ENCODE results near the gene DNAAF1.

Gene DNAAF1

DNA sequence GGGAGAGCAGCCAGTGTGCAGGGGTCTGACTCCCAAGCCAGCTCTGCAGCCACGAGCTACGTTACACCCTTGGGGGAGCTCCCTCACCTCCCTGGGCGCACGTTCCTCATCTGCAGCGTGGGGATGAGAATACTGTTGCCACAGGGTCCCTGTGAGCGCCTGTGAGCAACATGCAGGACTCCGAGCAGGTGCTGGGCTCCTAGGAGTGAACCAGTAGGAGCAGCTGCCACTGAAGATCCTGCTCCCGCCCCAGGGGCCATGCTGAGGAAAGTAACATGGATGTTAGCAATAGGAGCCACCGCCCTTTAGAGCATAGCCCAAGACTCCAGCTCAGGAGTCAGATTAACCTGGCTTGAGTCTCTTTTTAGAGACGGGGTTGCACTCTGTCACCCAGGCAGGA, 15.9 kb downstream of the DNAAF1 start:
- no peak for DNase-seq

DNA sequence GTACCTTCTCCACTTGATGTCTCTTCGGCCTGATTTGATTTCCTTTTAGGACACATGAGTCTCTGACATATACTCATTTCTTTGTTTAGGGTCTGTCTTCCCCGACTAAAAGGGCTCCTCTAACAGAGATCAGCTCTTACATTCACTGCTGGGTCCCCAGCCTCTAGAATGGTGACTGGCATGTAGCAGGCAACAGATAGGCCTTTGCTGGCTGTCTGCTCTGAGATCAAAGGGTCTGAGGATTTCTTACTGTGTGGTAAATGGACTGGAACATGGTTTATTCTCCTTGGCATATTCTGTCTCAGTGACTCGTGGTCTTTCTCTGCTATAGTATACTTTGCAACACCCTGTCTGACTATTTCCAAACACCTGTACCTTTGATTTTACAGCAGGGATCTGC, 16.7 kb downstream of the DNAAF1 start:
- DNase-seq: no peak

DNA sequence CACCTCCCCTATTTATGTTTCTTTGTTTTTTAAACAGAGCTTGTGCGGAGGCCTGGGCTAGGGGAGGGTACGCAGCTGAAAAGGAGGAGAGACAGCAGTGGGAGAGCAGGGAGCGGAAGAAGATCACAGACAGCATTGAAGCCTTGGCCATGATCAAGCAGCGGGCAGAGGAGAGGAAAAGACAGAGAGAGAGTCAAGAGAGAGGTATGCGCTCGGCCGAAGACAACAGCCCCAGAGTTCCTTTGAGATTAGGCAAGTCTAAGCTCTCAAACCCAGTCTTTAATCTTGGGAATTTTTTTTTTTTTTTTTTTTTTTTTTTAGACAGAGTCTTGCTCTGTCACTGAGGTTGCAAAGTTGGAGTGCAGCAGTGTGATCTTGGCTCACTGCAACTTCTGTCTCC, 20.6 kb downstream of the DNAAF1 start:
- DNase-seq: no peak

DNA sequence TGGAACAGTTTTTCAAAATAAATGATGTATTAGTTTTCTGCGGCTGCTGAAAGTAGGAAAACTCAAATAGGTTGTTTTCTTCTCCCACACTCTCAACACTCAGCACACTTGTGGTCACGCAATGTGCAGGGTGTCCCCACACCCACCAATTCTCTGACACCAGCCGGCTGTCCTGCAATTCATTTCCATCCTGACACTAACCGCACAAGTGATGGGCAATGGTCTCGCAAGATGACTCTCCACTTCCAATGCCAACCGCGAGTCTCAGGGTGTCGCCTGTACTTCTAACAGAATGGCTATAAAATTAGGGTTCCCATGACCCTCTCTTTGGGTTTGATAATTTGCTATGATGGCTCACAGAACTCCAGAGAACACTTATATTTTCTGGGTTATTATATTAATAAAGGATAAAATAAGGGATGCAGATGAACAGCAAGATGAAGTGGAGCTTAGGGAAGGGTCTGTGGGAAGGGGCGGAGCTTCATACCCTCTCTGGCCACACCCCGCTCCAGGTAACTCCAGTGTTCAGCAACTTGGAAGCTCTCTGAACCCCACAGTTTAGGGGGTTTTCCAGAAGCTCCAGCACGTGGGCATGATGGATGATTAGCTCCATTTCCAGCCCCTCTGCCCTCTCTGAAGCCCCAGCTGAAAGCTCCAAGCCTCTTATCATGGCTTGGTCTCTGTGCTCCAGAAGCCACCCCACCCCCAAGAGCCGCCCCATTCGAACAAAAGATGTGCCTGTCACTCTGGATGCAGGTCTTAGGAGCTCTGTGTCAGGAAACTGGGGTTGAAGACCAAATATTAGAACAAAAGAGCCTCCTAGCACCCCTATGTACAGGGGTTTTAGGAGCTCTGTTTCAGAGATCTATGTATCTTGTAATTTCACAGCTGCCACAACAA, 21.9 kb downstream of the DNAAF1 start:
- DNase-seq: no peak

DNA sequence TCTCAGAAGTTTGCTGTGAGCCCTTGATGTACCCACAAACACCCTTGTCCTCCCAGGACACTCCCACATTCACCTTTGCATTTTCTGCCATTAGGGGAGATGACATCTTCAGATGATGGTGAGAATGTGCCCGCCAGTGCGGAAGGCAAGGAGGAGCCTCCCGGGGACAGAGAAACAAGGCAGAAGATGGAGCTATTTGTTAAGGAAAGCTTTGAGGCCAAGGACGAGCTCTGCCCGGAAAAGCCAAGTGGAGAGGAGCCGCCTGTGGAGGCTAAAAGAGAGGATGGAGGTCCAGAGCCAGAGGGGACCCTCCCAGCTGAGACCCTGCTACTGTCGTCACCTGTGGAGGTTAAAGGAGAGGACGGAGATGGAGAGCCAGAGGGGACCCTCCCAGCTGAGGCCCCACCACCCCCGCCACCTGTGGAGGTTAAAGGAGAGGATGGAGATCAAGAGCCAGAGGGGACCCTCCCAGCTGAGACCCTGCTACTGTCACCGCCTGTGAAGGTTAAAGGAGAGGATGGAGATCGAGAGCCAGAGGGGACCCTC, 24.7 kb downstream of the DNAAF1 start:
- DNase-seq: no peak

DNA sequence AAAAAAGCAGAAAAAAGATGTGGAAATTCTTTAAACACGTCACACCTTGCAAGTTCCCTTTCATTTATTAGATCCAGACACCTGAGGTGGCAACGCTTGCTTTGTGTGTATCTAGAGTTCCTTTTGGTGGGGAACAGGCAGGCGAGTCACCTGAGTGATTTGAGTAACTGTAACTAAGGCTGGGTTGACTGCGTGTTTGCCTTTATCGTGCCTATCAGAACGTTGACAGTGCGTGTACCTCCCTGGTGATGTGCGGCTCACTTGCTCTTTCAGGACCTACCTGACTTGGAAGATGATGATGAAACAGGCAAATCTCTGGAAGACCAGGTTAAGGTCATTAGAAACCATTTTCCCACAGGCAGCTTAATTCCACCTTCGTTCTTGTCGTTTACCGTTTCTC, 29.3 kb downstream of the DNAAF1 start:
- DNase-seq: no peak

DNA sequence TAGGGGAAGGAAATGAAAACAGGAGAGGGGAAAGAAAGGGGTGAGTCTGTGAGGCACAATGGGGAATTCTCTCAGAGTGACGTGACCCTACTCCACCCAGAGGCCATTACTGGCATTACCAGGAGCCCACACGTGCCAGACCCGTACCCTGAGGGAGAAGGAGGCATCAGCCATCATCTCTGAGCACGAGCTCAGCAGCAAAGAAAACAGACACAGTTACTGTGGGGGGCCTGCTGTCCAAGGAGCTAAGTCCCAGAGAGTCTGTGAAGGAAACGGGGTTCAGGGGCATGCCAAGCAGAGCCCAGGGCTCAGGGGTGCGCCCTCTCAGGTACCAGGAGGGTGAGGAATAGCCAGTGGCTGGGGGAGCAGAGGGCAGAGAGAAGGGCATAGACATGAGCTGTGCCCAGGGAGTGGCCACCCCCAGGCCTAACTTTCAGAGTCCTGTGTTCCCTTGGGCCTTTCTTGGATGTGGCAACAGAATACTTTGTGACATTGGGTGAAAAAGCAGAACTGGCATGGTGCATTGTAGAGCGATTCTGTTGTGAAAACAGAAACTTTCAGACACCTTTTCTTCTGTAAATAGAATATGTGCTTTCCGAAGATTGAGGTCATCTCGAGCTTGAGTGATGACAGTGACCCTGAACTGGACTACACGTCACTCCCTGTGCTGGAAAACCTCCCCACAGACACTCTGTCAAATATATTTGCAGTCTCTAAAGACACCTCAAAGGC, 30.4 kb downstream of the DNAAF1 start:
- no peak for DNase-seq

DNA sequence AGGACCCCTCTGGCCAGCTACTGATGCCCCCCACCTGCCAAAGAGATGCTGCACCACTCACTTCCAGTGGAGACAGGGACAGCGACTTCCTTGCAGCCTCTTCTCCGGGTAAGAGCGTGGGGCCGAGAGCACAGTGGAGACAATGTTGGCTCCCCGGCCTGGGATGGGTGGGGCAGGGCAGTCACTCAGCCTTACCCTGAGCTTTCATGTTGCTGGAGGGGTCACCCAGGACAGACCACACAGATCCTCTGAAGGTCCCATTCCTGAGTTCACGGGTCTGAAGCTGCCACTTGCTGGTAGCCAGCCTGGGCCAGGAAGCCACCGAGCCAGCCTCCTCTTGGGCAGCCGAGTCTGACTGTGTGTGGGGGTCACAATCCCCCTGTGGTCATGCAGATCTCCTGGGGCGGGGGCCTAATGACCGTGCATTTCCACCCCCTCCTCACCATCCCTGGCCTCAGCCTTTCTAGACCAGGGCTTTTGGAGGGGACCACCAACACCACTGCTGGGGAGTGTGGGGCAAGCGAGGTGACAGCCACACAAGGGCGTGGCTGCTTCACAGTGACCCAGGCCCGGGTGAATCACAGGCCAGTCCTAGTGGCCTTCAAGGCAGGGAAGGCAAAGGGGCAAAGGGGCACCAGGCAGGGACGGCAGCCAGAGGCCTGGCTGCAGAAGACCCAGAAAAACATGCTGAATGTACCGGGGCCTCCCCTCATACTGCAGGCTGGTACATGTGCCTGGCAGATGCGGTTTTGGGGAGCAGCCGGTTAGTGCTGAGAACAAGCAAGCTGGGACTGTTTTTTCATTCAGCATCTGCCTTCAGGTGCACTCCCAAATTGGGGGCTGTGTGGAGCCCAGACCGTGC, 31.3 kb downstream of the DNAAF1 start:
- no peak for DNase-seq

DNA sequence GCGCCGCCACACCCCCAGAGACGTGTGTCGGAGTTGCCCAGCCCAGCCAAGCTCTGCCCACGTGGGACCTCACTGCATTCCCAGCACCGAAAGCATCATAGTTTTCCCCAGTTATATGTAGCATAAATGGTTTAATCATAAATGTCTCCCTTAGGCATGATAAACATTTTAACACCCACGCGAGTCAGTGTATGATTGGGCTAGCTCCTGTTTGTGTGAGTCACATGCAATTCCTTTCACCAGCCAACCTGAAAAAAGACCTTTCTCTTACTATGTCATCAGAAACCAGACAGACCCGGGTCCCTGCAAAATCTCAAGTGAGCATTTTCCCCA, 32.6 kb downstream of the DNAAF1 start:
- no peak for DNase-seq

DNA sequence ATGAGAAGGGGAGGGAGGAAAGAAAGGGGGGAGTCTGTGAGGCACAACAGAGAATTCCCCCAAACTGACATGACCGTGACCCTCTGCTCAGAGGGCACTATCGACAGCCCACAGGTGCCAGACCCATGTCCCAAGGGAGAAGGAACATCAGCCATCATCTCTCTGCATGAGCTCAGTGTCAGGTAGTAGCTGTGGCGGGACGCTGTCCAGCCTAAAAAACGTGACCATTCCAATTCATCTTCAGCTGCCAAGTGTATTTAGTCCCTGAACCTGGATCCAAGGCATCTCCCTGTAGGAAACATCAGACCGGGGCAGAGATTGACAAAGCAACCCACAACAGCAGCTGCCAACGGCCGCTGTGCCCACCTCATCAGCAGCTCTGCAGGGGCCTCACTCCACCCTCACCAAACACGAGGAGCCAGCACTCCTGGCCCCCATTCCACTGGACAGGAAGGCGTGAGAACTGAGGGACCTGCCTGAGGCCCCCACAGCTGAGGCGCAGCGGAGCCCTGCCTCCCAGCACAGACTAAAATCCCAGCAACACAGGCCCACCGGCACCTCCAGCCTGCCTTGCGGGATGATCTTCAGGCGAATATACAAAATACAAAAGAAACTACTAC, 33.1 kb downstream of the DNAAF1 start:
- no peak for DNase-seq

DNA sequence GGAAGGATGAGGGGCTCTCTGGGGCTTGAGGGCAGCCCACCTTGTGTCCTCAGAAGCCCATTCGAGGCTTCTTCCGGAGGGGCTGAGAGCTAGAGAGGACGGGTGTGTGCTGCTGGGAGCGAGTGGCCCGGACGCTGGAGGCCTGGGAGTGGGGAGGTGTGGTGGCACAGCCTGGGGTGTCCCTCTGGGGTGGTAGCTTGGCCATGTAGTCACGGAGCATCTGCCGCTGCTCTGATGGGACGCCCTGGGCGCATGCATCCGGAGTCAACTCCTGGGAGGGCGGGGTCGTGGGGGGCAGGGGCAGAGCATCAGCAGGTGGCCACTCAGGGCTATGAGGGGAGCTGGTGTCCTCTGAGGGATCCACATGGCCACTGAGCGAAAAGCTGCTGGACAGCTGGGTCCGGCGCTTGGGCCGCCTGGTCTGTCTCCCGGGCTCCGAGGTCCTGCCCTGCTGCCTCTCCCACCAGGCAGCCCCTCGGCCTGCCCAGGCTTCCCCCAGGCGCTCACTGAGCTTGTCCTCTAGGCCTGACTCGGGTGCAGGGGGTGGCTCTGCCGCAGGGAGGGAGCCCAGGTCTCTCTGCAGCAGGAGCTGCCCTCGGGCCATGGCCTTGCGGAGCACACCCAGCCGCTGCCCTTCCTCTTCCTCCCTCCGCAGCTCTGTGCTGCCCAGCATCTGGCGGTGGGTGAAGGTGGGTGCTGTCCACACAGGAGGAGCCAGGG, 33.9 kb downstream of the DNAAF1 start:
- DNase-seq: no peak

DNA sequence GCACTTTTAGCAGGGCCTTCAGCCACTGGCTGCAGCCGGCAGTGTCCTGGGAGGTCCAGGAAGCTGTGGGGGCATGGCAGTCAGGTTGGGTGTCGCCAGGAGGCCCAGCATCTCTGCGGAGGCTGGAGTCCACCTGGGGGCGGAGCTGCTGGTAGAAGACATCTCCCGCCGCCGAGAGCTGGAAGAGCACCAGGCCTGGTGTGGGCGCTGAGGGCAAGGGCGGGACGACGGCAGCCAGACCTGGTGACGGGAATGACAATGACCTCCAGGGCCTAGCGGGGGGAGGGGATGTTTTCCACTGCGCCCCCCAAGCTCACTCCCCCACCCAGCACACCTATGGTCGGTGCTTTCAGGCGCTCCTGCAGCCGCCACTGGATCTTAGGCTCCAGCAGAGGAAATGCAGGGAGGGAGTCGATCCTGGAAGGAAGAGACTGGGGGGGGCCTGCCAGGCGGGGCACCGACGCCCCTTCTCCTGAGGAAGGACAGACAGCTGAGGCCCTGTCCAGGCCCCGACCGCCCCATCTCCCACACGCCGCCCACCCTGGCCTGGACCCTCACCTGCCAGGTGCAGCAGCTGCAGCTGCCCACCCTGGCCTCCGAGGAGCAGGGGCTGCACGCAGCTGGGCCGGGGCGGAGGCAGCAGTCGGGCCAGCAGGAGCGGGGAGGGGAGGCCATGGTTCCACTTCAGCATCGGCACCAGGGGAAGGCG, 34.7 kb downstream of the DNAAF1 start:
- no peak for DNase-seq

DNA sequence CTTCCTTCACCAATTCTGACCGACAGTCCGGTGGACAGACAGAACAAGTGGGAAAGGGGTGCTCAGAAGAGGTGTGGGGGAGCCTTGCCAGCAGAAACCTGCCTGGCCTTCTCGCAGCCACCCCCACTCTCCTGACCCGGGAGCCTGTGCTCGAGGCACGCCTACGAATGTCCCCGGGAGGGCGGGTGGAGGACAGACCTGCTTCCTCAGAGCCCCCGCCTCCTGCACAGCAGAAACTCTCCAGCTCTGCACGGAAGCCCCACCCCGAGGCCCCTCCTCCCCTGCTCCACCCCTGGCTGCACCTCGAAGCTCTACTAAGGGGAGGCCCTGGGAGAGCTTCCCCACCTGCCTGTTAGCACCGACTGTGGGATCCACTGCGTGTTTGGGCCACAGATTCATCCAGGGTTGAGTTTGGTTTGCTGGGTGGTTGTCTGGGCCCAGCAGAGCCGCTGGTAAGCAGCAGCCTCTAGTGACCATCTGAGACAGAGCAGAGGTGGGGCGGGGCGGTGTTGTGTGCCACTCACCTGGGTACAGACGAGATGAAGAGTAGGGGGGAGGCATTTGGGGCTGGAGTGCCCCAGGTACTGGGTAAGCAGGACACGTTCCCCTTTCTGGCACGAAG, 35.5 kb downstream of the DNAAF1 start:
- DNase-seq: no peak

DNA sequence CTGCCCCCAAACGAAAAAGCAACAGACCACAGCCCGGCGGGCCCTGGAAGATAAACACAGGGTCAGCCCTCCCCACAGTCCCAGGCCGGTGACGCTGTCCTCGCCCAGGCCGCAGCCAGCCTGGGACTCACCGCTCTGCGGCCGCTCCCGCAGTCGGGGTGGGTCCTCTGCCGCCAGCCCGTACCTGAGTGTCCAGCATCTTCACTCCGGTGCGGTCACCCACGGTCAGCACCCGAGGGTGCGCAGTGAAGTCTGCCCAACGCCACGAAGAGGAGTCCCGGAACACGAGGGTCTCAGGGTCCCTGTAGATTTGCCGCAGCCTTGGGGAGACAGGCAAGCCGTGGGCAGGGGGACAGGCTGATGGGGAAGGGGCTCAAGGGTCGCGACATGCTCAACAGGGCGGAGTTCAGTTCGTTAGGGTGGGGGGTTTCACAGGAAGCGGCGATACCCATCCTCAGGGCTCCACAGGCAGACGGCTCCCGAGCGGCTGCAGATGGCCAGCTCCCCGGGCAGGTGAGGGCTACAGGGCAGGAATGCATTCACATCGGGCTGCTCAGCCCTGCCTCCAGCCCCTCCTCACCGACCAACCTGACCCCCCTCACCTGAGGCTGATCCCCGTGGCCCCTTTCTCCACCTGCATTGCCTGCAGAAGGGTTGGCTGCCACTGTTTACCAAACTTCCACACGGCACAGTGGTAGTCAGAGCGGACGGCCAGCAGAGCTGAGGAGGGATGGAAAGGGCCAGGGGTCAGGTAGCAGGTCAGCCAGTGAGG, 36.2 kb downstream of the DNAAF1 start:
- DNase-seq: no peak

DNA sequence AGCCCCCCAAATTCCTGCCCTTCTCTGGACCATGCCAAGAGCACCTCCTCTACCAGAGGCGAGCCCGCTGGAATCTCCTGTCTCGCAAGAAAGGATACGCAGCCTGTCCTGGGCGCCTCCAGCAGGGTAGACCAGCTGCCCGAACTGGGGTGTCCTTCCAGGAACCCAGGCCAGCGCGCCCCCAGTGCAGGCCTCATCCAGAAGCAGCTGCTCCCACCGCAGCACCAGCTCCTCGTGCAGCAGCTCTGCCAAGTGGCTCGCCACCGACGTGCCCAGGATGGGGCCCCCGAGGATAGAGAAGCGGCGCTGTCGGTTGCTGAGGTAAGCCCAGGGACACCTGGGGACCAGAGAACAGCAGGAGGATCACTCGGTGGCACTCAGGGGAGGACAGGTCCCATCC, 37.0 kb downstream of the DNAAF1 start:
- DNase-seq: no peak

DNA sequence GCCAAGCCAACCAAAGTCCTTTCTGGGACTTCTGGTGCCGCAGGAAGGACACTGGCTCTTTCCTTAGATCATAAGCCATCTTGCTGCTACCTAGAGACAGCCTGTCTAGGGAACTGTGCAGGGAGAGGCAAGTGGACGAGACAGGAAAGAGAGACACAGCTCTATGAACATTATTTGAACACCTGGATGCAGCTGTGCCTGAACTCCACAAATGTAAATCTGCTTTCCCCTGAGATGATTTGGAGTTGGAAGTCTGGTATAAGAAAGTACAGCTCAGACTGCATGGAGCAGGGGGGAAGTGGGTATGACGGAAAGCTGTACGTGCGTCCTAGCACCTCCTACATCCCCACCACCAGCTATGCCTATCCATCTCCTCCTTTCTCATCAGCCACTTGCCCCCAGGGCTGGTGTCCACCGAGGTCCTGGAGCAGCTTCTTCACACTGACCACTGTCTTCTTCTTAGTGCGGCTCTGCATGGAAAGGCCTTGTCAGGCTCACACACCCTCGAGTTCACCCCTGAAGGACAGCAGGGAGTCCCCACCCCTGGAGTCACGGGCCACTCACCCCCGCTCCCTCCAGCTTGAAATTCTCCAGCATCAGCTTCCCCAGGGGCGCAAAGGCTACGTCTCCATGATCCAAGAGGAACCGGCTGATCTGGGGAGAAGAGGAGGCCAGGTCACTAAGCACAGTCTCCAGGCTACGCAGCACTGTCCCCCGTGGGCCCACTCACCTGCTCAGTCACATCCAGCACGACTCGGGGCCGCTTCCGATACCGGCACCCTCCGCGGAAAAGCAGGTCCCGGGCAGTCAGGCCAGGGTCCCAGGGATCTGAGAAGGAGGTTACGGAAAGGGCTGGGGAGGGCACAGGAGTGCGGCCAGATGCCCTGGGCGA, 37.8 kb downstream of the DNAAF1 start:
- DNase-seq: no peak

DNA sequence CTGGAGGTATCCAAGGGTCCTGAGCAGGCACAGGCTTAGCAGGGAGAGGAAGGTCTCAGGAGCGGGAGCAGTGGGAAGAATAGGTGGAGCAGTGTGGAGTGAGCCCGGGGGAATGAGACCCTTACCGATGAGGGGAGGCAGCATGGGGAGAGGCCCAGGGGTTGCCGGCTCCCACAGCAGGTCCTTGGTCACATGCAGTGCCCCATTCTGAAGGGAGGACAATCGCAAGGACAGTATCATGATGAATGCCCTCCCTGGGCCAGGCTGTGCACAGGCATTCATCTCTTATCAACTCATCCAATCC, 38.4 kb downstream of the DNAAF1 start:
- DNase-seq: no peak

DNA sequence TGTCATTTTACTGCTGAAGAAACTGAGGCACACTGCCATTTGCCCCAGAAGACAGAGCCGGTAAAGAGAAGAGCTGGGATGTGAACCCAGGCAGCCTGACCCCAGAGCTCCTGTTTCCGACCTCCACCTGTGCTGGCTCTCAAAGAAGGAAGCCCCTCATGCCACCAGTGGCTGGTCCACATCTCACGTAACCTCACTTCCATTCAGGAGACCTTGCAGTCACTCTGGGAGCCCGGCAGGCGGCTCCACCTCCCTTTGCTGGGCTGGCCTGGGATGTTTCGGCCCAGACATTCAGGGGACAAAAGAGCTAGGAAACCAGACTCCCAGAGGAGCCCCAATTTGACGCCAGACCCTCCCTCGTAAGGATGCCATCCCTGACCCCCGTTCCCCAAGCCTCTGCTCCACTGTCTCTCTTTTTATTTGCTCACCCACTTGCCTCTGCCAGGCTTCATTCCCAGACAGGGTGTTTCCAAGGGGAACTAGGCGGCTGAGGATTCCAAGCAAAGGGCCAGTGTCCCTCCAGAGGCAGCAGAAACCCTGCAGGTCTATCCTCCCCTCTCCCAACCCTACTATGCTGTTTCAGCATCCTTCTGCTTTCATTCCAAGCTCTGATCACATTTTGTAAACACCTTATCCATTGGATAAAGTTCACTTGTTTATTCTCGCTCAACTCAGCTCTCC, 38.9 kb downstream of the DNAAF1 start:
- no peak for DNase-seq

DNA sequence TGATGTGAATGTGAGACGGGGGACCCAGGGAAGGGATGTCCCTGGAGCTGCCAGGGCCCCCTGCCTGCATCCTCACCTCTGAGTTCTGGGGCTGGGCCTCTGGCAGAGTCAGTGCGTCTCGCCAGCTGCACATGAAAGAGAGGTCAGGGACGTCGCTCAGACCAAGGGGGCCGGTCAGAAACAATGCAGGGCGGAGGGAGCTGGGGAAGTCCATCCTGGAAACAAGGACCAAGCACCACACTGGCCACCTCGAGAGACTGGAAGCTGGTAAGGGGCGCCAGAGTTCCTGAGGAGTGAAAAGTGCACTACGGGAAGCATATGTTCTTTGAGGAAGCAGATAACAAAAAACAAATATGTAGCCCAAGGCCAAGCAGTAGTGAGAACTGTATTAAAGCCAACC, 39.7 kb downstream of the DNAAF1 start:
- DNase-seq: no peak
